Measurements from ENCODE around the gene WDR26.
A peak's percentile ranks its signal among the peaks of the same experiment; 100 is the strongest.

Gene WDR26

DNA sequence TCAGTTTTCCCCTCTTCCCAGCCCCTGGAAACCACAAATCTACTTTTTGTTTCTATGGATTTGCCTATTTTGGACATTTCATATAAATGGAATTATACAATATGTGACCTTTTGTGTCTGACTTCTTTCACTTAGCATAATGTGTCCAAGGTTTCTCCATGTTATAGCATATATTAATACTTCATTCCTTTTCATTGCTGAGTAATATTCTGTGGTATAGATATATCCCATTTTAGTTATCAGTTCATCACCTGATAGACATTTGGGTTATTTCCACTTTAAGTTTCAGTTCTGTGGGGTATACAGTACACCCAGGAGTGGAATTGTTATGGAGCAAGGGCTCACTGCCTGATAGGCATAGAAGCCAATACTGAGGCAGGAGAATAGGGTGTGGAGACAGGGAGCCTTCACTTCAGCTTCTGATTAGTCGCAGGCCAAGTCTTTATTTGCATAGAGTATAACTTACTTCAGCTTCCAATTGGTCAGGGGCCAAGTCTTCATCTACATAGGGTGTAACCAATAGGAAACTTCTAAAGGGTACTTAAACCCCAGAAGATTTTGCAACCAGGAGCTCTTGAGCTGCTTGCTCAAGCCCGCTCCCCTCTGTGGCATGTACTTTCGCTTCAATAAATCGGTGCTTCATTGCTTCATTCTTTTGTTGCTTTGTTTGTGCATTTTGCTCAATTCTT is 96.3 kb downstream of the WDR26 start:
- H3K14ac ChIP-seq (ENCODE audit: low read length), result no peak overlapping the region
- H3K36me3 ChIP-seq (replicated peaks in 1 of 2; ENCODE audit: control insufficient read depth in 2 of 2, insufficient read depth in 2 of 2, low read length in 2 of 2), result no peaks in the 10 kb centered on the region
- H3K4me3 ChIP-seq (ENCODE audit: low read length in 2 of 2), result no peak overlapping the region
- H2AK5ac ChIP-seq (ENCODE audit: low read depth, low read length), result no peak overlapping the region
- H3K27ac ChIP-seq (replicated peaks; ENCODE audit: low read length), result no peak overlapping the region
- no peak overlapping the region for H2BK5ac ChIP-seq (ENCODE audit: low read length)
- WGBS, 2 donors (ENCODE audit: extremely low coverage in 2 of 2, insufficient read length in 2 of 2, insufficient replicate concordance in 1 of 2), result no CpG with 5 or more reads among the region's 4 CpGs
- H3K27me3 ChIP-seq (ENCODE audit: control insufficient read depth in 3 of 3, insufficient read depth in 3 of 3, low read depth in 1 of 3, low read length in 3 of 3), result peaks cover 0 to 5% (median 0%) of the 10 kb centered on the region in 3 experiments
- no peaks in the 10 kb centered on the region for H3K79me1 ChIP-seq (ENCODE audit: low read depth, low read length)
- no peak overlapping the region for H2AFZ ChIP-seq (ENCODE audit: low read length)
- H3K4ac ChIP-seq (ENCODE audit: low read length), result no peak overlapping the region
- H3K4me1 ChIP-seq (ENCODE audit: control insufficient read depth in 2 of 2, insufficient read depth in 1 of 2, low read depth in 1 of 2, low read length in 2 of 2), result peaks cover 0 to 5% of the 10 kb centered on the region in 2 donors
- no peak overlapping the region for H2BK120ac ChIP-seq (ENCODE audit: low read depth, low read length)
- DNase-seq (ENCODE audit: low spot score), result no peak
- no peak overlapping the region for H3K18ac ChIP-seq (ENCODE audit: low read length)
- no peak overlapping the region for H3K4me2 ChIP-seq (ENCODE audit: insufficient read depth, low read length, poor library complexity, severe bottlenecking)
- no peaks in the 10 kb centered on the region for H3K9me3 ChIP-seq (replicated peaks in 1 of 2; ENCODE audit: control insufficient read depth in 2 of 2, insufficient read depth in 1 of 2, low read depth in 1 of 2, low read length in 2 of 2)
- H2BK15ac ChIP-seq (ENCODE audit: low read length), result no peak overlapping the region
- no peak overlapping the region for H4K91ac ChIP-seq (ENCODE audit: low read depth, low read length, poor library complexity)
- no peak overlapping the region for H2BK12ac ChIP-seq (ENCODE audit: low read length)
- H3K9ac ChIP-seq (ENCODE audit: low read depth, low read length, poor library complexity), result no peak overlapping the region
- H3K23ac ChIP-seq (ENCODE audit: low read depth, low read length, poor library complexity), result no peak overlapping the region
- H4K8ac ChIP-seq (ENCODE audit: low read depth, low read length), result no peak overlapping the region

Small RNAs within 50 kb of the gene (small RNA-seq; reads per million reads assigned to genes)
- 5.5 reads per million, percentile 26 among the genes with 10 or more reads in this experiment for gene MIR4742 (ENCODE audit: insufficient read depth)

Data from neuronal stem cell (in vitro differentiated cells).